HG03280 (cell line): ENCODE results near the gene SDK2.

ENCODE experiments used
- ATAC-seq: cut with Tn5 transposase; IDR thresholded peaks from one replicate; pipeline ENCODE4 v1.9.1; 2021; ENCODE audit warnings: mild to moderate bottlenecking, moderate library complexity; ENCODE audit not compliant: unreplicated experiment

SDK2 gene

DNA sequence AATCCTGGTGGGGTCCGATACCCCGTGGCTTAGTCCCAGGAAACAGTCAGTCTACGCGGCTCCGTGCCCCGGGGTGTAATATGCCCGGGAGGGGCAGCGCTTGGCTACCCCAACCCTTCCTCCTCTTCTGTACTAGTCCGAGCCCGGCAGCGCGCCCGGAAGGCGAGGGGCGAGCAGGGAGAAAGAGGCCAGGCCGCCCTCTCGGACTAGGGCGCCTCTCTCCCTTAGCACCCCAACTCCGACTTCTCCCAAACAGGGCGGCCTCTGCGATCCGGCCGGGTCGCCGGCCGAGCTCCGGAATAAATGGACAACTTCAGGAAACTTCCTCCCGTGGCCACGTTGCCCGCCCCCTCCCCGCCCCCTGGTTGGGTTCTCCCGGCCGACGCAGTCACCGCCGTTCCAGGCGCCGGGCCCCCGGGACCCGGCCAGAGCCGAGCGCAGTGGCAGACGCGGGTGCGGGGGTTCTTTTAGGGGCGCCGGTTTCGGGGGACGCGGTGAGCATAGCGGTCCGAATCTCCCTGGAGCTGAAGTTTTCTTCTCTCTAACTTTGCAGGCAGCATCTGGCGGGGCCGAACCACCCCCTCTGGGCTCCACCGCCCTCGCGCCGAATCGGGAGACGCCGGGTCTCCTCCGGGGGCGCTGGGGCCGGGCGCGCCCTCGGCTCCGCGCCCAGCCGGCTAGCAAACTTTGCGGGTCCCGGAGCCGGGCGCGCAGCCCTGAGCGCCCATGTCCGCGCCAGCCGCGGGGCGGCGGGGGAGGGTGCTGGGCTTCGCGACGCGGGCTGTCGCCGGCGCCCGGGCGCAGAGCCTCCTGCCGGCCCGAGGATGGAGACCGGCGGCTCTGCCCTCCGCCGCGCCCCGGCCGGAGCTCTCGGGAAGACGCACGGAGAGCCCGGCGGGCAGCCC, at the start of gene SDK2:
Gene SDK2 (minus strand): TSS at position 301 of the 905 bp plus-strand sequence. CDS start 357 bp downstream, outside the sequence.
- no peak for ATAC-seq

GRCh38 chr17:73693071-73693470, 48.8 kb upstream of the SDK2 start:
- no peak for ATAC-seq

- no peak for ATAC-seq
Observed at GRCh38 chr17:73691321-73691766, 47.1 kb upstream of the SDK2 start.

- no peak for ATAC-seq
Observed at GRCh38 chr17:73690676-73691075, 46.4 kb upstream of the SDK2 start.

DNA sequence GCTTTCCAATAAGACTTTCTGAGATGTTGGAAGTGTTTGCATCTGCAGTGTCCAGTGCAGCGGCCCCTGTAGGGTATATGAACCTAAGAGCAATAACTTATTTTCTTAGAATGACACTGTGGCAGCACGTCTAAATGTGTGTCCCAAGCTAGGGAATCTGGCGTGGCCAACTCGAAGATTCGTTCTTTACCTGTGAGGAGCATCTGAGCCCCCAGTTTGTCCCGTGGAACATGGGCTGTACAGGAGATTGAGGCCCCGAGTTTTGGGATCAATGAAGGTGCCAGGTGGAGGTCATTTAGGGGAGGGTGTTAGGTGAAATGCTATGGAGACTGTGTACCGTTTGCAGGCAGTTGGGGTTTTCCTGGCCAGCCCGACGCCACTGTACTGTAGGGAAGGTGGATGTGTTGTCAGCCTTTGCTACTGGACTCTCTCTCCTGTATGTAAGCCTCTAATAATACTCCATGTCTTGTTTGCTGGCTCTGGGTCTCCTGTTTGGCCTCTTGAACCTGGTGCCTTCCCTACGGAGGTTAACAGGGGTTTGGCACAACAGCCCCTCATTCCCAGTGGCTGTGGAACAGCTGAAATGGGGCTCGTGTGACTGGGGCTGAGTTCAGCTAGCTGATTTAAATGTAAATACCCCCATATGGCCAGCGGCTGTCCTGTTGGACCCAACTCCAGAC, 45.5 kb upstream of the SDK2 start:
- ATAC-seq = no peak

DNA sequence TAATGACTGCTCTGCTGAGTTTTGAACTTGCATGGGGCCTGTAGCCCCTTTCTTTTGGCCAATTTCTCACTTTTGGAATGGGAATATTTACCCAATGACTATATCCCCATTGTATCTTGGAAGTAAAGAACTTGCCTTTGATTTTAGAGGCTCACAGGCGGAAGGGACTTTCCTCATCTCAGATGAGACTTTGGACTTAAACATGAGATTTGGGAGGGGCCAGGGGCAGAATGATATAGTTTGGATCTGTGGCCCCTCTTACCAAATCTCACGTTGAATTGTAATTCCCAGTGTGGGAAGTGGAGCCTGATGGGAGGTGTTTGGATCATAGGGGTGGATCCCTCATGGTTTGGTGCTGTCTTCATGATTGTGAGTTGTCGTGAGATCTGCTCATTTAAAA, 42.7 kb upstream of the SDK2 start:
- ATAC-seq = no peak

DNA sequence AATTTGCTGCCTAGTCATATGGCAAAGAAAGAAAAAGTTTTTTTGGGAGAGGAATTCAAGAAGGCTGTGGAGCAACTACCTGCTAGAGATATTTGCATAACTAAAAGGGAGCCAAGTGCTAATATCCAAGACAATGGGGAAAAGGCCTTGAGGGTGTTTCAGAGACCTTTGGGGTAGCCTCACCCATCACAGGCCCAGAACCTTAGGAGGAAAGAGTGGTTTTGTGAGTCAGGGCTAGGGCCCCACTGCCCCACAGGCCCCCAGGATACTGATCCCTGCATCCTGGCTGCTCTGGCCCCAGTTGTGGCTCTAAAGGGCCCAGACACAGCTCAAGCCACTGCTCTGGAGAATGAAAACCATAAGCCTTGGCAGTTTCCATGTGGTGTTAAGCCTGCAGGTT, 41.9 kb upstream of the SDK2 start:
- ATAC-seq = no peak

GRCh38 chr17:73684183-73684582, 39.9 kb upstream of the SDK2 start:
- ATAC-seq = no peak

- ATAC-seq = no peak
Observed at GRCh38 chr17:73683771-73684170, 39.5 kb upstream of the SDK2 start.

- ATAC-seq = no peak
Observed at GRCh38 chr17:73681946-73682345, 37.7 kb upstream of the SDK2 start.

DNA sequence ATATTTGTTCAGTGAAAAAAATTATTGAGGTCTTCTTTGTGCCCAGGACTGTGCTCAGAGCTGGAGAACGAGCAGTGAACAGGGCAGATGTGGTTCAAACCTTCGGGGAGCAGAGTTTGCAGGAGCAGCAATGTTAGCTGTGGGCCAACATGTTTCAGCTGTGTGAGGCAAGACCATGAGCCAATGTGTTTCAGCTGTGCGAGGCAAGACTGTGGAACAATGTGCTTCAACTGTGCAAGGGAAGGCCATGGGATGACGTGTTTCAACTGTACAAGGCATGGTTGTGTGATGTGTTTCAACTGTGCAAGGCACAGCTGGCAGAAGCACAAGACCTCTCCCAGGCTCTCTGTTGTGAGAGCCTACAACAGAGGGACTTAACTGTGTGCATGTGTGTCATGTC, 35.2 kb upstream of the SDK2 start:
- ATAC-seq = no peak

DNA sequence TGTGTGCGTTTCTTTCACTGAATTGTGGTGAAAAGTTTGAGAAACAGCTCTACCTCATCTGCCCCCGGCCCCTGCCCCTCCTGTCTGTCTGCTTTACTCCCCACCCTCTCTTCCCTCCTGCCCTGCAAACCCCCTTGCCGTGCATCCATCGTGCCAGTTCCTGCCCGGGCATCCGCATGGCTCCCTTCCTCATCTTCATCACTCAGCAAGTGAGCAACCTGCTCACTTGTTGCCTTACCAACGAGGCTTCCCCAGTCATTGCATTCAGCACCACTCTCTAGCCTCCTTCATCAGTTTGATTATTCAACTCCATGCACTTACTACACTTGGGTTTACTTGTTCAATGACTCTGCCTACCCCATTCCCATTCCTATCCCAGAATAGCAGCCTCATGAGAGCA, 34.8 kb upstream of the SDK2 start:
- no peak for ATAC-seq

GRCh38 chr17:73669771-73670170, 25.5 kb upstream of the SDK2 start:
- ATAC-seq = no peak

DNA sequence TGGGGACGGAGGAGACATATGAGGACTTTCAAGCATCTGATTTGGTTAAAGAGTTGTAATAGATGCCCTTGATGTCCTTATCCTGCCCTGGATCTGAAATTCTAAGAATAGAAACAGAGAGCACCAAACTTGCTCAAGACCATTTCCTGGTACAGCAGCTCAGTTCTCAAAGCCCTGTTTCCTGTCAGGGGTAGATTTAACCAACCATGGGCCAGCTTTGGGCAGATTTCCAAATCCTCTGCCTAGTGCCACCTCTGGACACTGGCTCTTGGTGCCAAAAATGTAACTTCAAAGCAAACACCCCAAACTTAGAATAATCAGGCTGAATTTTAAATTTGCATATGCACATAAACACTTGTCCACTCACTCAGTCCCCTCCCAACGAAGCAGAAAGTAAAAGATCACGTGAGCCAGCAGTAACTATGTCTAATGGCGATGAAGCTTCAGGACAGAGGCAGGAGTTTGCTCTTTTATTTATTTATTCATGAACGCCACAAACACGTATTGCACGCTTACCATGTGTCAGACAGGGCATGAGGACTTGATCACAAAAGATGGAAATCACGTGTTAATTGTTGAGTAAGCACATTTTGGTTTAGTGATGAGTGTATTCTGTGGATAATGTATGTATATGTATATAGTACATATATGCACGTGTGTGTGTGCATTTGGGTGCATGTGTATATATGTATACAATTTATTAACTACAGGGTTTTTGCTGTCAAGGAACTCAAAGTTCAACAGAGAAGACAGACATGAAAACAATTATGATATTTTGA, 23.1 kb upstream of the SDK2 start:
- no peak for ATAC-seq

DNA sequence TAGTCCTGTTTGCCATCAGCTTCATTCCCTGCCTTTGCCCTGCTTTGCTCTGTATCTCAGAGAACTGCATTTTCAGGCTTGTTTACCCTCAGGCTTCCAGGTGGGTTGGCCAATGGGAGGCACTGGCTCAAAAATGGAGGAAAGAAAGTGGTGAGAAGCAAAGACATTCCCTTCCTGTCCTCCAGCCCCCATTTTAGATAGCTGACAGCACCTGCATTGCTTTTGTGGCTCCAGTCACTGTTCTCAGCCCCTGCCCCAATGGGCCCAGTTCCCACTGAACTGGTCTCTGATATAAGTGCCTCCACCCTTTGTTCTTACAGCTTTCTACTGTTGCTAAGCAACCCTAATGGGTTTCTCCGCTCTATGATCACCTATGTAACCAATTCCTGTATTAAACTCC, 19.4 kb upstream of the SDK2 start:
- no peak for ATAC-seq

DNA sequence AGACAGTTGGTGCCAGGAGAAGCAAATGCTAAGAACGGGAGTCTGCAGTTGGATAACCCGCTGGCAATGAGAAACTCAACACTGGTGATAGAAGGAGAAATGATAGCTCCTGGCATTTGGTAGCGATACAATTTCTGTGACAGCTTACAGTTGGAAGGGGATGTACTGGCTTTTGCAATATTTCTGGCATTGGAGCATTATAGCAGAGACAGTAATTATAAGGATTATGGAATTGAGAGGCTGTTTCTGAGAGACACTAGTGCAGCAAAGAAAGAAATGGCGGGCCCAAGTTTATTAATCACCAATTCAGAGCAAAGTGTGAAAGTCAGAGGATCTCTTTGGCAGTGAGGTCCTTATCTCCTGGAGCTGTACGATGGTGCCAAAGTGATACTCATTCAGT, 16.1 kb upstream of the SDK2 start:
- ATAC-seq = no peak

DNA sequence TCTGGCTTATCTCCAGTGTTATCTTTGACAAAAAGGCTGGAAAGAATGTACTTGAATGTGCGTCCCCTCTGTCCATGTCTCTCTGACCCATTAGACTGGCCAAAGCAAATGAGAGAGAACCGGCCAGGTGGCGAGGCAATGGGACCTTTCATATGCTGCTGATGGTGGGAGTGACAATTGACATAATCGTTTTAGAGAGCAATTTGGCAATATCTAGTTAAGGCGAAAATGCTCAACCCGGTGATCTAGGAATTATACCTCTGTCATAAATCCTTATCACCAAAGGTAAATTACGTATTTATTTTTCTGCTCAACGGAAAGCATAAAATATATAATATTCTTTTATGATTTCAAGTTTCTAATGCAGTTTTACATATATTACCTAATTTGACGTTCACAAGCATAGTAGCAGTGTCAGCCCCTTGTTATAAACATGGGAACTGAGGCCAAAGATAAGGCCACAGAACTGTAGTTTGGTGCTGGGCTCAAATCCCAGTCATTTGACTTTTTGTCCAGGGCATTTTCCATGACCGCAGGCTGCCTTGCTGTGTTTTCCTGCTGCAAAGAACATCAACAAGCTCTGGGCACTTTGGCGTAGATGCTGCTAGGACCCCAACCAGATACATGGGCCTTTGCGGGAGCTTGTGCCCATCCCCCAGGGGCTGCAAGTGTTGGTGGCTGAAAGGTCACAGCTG, 14.7 kb upstream of the SDK2 start:
- ATAC-seq = no peak

- ATAC-seq = no peak
Observed at GRCh38 chr17:73657473-73658116, 13.3 kb upstream of the SDK2 start.

DNA sequence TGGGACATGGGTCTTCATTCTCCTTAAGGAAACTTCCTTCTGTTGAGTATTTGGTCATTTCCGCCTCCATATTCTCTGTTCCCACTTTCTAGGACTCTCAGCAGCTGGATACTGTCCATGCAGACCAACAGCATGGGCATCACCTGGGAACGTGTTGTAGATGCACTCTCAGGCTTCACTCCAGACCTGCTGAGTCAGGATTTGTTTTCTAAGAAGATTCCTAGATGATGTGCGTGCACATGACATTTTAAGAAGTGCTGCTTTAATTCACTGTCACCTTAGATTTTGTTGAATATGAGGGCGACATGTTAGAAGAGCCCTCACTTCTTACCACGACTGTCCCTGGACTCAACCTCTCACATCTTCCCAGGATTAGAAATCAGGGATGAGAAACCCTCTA, 10.0 kb upstream of the SDK2 start:
- no peak for ATAC-seq

- no peak for ATAC-seq
Observed at GRCh38 chr17:73653810-73654209, 9.6 kb upstream of the SDK2 start.
